Kidney (tissue), 14 donors: ENCODE data around the gene DSG2. TPM values are rescaled to one million over a fixed set of nuclear protein-coding genes. Genes with fewer than 3 reads are reported as not detected.

ENCODE experiments used
- DNase-seq, 5 donors: peaks; one replicate each; pipeline ENCODE4 v3.0.0-alpha.2; 2013 to 2020
- FAIRE-seq: peaks from 2 replicates; lab custom pipeline; 2012; peaks lifted over from hg19 to GRCh38; lab: Jason Lieb, UNC
- H3K27ac ChIP-seq, 2 donors: one replicate each; pipeline ENCODE4 v1.7.0; 2013; ENCODE audit warnings: low read depth in 2 of 2, low read length in 2 of 2, inconsistent platforms in 1 of 2
- H3K27me3 ChIP-seq: one replicate; pipeline ENCODE4 v1.7.1; 2013; ENCODE audit warnings: low read length, inconsistent platforms; ENCODE audit not compliant: control insufficient read depth, insufficient read depth
- H3K36me3 ChIP-seq, 3 donors: one replicate each; pipeline versions ENCODE4 v1.7.0 to v1.7.1; 2013; ENCODE audit warnings: low read length in 3 of 3, control low read depth in 1 of 3, inconsistent platforms in 1 of 3; ENCODE audit not compliant: insufficient read depth in 3 of 3, control insufficient read depth in 2 of 3
- H3K4me1 ChIP-seq, 3 donors: one replicate each; pipeline versions ENCODE4 v1.7.0 to v1.7.1; 2013; ENCODE audit warnings: low read length in 3 of 3, inconsistent platforms in 1 of 3, low read depth in 1 of 3; ENCODE audit not compliant: control insufficient read depth in 2 of 3, insufficient read depth in 2 of 3
- H3K4me3 ChIP-seq, 3 donors: one replicate each; pipeline versions ENCODE4 v1.7.0 to v1.8.1; 2013; ENCODE audit warnings: low read length in 3 of 3, control low read depth in 1 of 3, inconsistent platforms in 1 of 3
- H3K9ac ChIP-seq, 3 donors: one replicate each; pipeline versions ENCODE4 v1.7.0 to v1.7.1; 2013; ENCODE audit warnings: low read length in 3 of 3, control low read depth in 1 of 3, inconsistent platforms in 1 of 3
- H3K9me3 ChIP-seq, 3 donors: one replicate each; pipeline versions ENCODE4 v1.7.0 to v1.7.1; 2013; ENCODE audit warnings: low read length in 3 of 3, control low read depth in 1 of 3, inconsistent platforms in 1 of 3; ENCODE audit not compliant: control insufficient read depth in 2 of 3, insufficient read depth in 1 of 3
- intact Hi-C: fragments of 100-400 bp; cut with DNase I; formaldehyde crosslinking; loops from one replicate; pipeline ENCODE4 v1.11.1; 2022
- polyA plus RNA-seq: library from polyadenylated mRNA; stranded (reverse); fragments of 350-450 nt; fragmentation: Illumina TruSeq; extraction: RNeasy Lipid Tissue Mini Kit (QIAGEN cat#74804); gene quantifications from one replicate; pipeline ENCODE4 v1.2.3, GENCODE V29; 2014; ENCODE audit warnings: low read depth, low replicate concordance; ENCODE audit not compliant: insufficient read depth
- total RNA-seq: library from RNA; stranded (reverse); fragmentation: NEBNext Ultra II Directional; extraction: Animal tissue kit (Norgen Biotek cat#: 25700); gene quantifications from one replicate; pipeline ENCODE4 v1.2.1, GENCODE V29; 2021
- TF ChIP-seq, protein P1 (sequence below): IDR thresholded peaks from 3 replicates; pipeline ENCODE4 v1.5.1; 2012; ENCODE audit warnings: mild to moderate bottlenecking, moderate library complexity, borderline replicate concordance; ENCODE audit not compliant: insufficient read depth; ENCODE audit errors: extremely low read depth
- donor health status: control.
- donor health status: control.
- donor health status: control.
- donor health status: control.
- donor health status: control.
- donor health status: DM: yes; HTN: yes; CAD: no.
- donor health status: Normal renal cell carcinoma (clear cell type).

The DSG2 gene
- total and polyA plus RNA-seq, 2 donors from 2014 or later: 20.5 to 63.0 TPM

DNA sequence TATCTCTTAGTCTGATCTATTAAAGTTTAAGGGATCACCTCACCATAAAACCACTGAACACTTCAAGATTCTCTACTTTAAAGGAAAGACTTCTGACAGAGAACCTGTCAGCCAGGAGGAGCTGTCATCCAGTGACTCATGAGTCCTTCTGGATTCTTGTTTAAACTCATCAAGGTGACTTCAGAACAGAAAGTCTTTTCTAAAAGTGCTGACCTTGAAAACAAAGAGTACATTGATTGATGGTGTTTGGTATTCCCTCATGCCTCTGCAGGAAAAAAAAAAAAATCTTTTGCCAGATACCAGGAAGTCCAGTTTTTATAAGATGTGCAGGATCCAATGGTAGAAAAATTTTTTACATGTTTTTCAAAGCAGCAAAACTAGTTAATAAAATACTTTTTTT, 12.3 kb downstream of the DSG2 start:
- DNase-seq: no peak
- H3K4me3 ChIP-seq: no peak overlapping the region
- H3K36me3 ChIP-seq: no peaks in the 10 kb centered on the region
- no peak for FAIRE-seq
- intact Hi-C loops: no loop called here
- H3K27ac ChIP-seq: no peak overlapping the region
- H3K4me1 ChIP-seq: peaks cover 0 to 2% (median 0%) of the 10 kb centered on the region in 3 donors
- H3K27me3 ChIP-seq: no peaks in the 10 kb centered on the region
- H3K9me3 ChIP-seq: no peaks in the 10 kb centered on the region
- no peak overlapping the region for H3K9ac ChIP-seq
- TF ChIP-seq, protein P1, sequence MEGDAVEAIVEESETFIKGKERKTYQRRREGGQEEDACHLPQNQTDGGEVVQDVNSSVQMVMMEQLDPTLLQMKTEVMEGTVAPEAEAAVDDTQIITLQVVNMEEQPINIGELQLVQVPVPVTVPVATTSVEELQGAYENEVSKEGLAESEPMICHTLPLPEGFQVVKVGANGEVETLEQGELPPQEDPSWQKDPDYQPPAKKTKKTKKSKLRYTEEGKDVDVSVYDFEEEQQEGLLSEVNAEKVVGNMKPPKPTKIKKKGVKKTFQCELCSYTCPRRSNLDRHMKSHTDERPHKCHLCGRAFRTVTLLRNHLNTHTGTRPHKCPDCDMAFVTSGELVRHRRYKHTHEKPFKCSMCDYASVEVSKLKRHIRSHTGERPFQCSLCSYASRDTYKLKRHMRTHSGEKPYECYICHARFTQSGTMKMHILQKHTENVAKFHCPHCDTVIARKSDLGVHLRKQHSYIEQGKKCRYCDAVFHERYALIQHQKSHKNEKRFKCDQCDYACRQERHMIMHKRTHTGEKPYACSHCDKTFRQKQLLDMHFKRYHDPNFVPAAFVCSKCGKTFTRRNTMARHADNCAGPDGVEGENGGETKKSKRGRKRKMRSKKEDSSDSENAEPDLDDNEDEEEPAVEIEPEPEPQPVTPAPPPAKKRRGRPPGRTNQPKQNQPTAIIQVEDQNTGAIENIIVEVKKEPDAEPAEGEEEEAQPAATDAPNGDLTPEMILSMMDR: no peak

DNA sequence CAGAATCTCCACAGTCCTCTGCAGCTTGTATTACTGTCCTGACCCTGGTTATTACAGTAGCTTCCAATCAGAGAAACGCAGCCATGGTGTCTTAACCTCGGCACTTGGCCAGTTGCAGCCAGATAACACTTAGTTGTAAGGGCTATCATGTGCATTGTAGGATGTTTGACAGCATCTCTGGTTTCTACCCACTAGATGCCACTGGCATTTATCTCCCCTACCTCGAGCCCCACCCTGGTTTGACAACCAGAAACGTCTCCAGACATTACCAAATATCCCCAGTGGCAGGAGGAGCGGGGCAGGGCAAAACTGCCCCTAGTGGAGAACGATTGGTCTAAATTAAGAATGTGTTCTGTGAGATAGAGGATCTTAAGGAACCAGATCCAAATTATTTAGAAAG, 13.1 kb downstream of the DSG2 start:
- H3K27me3 ChIP-seq: no peaks in the 10 kb centered on the region
- H3K9ac ChIP-seq: no peak overlapping the region
- H3K27ac ChIP-seq: no peak overlapping the region
- FAIRE-seq: no peak
- H3K4me3 ChIP-seq: no peak overlapping the region
- no peak for DNase-seq
- intact Hi-C loops: no loop called here
- TF ChIP-seq, protein P1: no peak
- H3K4me1 ChIP-seq: peaks cover 0 to 2% (median 0%) of the 10 kb centered on the region in 3 donors
- no peaks in the 10 kb centered on the region for H3K36me3 ChIP-seq
- H3K9me3 ChIP-seq: no peaks in the 10 kb centered on the region

DNA sequence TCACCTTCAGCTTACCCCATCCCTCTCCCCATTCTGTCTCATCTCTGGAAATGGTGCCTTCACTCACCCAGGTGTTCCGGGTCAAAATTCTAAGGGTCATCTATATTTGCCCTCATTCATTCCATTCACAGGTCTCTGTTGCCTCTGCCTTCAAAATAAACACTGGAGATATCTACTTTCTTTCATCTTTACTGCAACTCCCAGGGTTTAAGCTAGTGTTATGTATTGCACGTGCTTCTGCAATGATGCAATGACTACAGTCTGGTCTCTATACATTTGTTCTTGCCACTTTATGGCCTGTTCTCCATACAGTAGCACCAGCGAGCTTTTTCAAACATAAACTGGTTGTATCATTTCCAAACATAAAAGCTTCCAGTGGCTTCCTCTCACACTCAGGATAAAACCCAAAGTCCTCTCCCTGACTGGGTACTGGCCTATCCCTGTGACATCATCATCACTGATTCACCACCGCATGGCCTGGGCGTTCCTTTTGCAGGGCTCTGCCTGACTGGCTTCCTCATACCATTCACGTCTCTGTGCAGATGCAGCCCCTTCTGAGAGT, 14.3 kb downstream of the DSG2 start:
- FAIRE-seq (no peak), DNase-seq (peak in 1 of 5 donors; percentile 29)
- H3K4me3 ChIP-seq: no peak overlapping the region
- H3K9ac ChIP-seq: no peak overlapping the region
- H3K4me1 ChIP-seq: peaks cover 0 to 2% (median 0%) of the 10 kb centered on the region in 3 donors
- intact Hi-C loops: no loop called here
- no peaks in the 10 kb centered on the region for H3K36me3 ChIP-seq
- TF ChIP-seq, protein P1: no peak
- no peaks in the 10 kb centered on the region for H3K27me3 ChIP-seq
- no peaks in the 10 kb centered on the region for H3K9me3 ChIP-seq
- no peak overlapping the region for H3K27ac ChIP-seq
